GM12878 (cell line): Measurements from ENCODE around the gene SNCG.

Source experiments
- ATF7 ChIP-seq: fragments of 450-650 bp; IDR thresholded peaks from 2 replicates; pipeline ENCODE4 v1.6.1; 2016; ENCODE audit warnings: low read depth, mild to moderate bottlenecking
- CREM ChIP-seq: IDR thresholded peaks from 2 replicates; pipeline ENCODE4 v1.6.1; 2014; ENCODE audit warnings: antibody characterized with exemption, low read depth
- EZH2 ChIP-seq: IDR thresholded peaks from 2 replicates; pipeline ENCODE4 v1.6.1; 2012; ENCODE audit warnings: low read depth, mild to moderate bottlenecking, control low read depth, inconsistent platforms, low read length, borderline replicate concordance; ENCODE audit not compliant: control insufficient read depth
- GABPA ChIP-seq: IDR thresholded peaks from 2 replicates; pipeline ENCODE4 v1.6.1; 2014; ENCODE audit warnings: antibody characterized with exemption, low read depth, mild to moderate bottlenecking, inconsistent platforms
- IKZF2 ChIP-seq, 2 experiments: fragments of 450-650 bp; IDR thresholded peaks; 2 replicates each; pipeline ENCODE4 v1.6.1; 2017; ENCODE audit warnings: mild to moderate bottlenecking in 2 of 2, moderate library complexity in 2 of 2
- POLR2A ChIP-seq: IDR thresholded peaks from 2 replicates; pipeline ENCODE4 v1.6.1; 2011; ENCODE audit warnings: low read depth, mild to moderate bottlenecking, low read length
- POLR2AphosphoS5 ChIP-seq: IDR thresholded peaks from 2 replicates; pipeline ENCODE4 v1.6.1; 2011; ENCODE audit warnings: mild to moderate bottlenecking, low read length, inconsistent platforms
- RAD21 ChIP-seq: IDR thresholded peaks from 2 replicates; pipeline ENCODE4 v1.6.1; 2011; ENCODE audit warnings: mild to moderate bottlenecking, low read depth, low read length, moderate library complexity; ENCODE audit not compliant: insufficient read depth
- TARDBP ChIP-seq: IDR thresholded peaks from 2 replicates; pipeline ENCODE4 v1.6.1; 2016; ENCODE audit warnings: borderline replicate concordance
- TF ChIP-seq, protein P1 (sequence below), 3 experiments: IDR thresholded peaks in 2 of 3; conservative IDR thresholded peaks in 1 of 3; 2 replicates each; pipeline ENCODE4 v1.5.1; 2011; ENCODE audit warnings: low read depth in 3 of 3, low read length in 3 of 3, mild to moderate bottlenecking in 3 of 3, control low read depth in 2 of 3, moderate library complexity in 2 of 3, inconsistent platforms in 1 of 3, mixed read lengths in 1 of 3; ENCODE audit not compliant: control insufficient read depth in 2 of 3, insufficient read depth in 1 of 3; ENCODE audit errors: extremely low read depth in 1 of 3

DNA sequence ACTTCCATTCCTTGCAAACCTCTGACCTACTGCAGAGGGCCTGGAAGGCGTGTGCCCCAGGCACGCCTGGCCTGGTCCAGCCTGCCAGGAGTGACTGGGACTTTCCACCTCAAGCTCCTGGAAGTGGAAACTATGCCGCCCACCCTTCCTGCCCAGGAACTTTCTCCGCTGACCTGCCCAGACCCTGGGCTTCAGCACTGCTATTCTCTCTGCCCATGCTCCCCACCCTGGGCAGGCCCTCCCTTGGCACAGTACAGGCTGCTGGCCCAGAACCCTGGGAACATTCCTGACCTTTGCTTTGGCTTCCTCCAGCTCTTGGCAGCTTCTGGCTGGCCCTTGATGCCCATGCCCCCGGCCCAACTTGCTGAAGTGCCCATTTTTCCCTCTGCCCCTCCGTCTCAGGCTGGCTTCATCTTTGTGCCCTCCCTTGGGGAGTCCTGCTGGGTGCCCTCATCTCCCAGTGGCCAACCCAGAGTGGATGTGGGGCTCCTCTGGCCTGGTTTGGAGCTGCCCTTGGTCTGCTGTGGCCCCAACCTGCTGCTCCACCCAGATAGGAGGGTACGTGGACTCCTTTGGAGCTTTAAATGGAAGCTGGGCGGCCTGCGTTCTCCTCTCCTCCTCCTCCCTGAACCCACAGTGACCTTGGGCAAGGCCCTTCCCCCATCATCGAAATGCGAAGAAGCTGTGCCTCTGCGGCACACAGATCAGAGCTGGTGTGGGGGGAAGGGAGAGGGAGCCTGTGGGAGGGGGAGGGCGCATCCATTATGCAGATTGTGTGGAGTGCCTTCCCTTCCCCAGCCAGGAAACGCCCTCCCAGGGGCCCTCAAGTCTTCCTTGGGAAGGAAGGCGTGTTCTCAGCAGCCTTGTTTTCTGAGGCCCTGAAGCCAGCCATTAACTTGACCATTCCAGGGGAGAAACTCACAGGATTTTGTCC is 4.4 kb upstream of the SNCG start:
- TF ChIP-seq, protein P1, sequence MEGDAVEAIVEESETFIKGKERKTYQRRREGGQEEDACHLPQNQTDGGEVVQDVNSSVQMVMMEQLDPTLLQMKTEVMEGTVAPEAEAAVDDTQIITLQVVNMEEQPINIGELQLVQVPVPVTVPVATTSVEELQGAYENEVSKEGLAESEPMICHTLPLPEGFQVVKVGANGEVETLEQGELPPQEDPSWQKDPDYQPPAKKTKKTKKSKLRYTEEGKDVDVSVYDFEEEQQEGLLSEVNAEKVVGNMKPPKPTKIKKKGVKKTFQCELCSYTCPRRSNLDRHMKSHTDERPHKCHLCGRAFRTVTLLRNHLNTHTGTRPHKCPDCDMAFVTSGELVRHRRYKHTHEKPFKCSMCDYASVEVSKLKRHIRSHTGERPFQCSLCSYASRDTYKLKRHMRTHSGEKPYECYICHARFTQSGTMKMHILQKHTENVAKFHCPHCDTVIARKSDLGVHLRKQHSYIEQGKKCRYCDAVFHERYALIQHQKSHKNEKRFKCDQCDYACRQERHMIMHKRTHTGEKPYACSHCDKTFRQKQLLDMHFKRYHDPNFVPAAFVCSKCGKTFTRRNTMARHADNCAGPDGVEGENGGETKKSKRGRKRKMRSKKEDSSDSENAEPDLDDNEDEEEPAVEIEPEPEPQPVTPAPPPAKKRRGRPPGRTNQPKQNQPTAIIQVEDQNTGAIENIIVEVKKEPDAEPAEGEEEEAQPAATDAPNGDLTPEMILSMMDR (IDR thresholded peaks at IDR 0.05 in 2 of 3, conservative IDR thresholded peaks at IDR 0.05 in 1 of 3; ENCODE audit: control insufficient read depth in 2 of 3, extremely low read depth in 1 of 3, insufficient read depth in 1 of 3, low read depth in 3 of 3, low read length in 3 of 3), result no peak
- TF ChIP-seq ATF7 (no peak), RAD21 (no peak), TARDBP (no peak), POLR2AphosphoS5 (no peak), CREM (no peak), IKZF2 (IDR thresholded peaks at IDR 0.05) (no peak), EZH2 (no peak), POLR2A (no peak), GABPA (no peak)
